ENCODE data around the gene ATP5MC2.

- TF ChIP-seq EZH2 (IDR thresholded peaks at IDR 0.05) (no peak), FOXP2 (optimal IDR thresholded peaks at IDR 0.05; ENCODE audit: control extremely low read depth, extremely low read length, insufficient read depth) (no peak), POLR2AphosphoS5 (IDR thresholded peaks at IDR 0.05; ENCODE audit: borderline replicate concordance, low read depth, low read length) (no peak)
These were observed 23.5 kb downstream of the ATP5MC2 start for GRCh38 chr12:53652366-53652765.
